Measurements from ENCODE around the gene BBS12.

- TF ChIP-seq CTCF (IDR thresholded peaks at IDR 0.05; ENCODE audit: insufficient read depth, low read length, poor library complexity, severe bottlenecking) (no peak), EZH2phosphoT487 (conservative IDR thresholded peaks at IDR 0.05; ENCODE audit: low read length) (no peak)
These were observed 40.5 kb upstream of the BBS12 start for GRCh38 chr4:122691988-122692387.

Measured in SU-DHL-6 (cell line).